Measurements from ENCODE around the gene TRAPPC10.
"Not testable (repeated sequence)": the region's sequence is repeated elsewhere in the genome, so short reads cannot be mapped to it uniquely, and the experiment has no call there.

TRAPPC10 gene

GRCh38 chr21:44089001-44089911 lies 77.1 kb downstream of the TRAPPC10 start:
- no peak for DNase-seq (ENCODE audit: low spot score)

GRCh38 chr21:44090325-44090724 lies 78.2 kb downstream of the TRAPPC10 start:
- no peak for DNase-seq (ENCODE audit: low spot score)

- no peak for DNase-seq (ENCODE audit: low spot score)
Measured at GRCh38 chr21:44092211-44092610, 80.1 kb downstream of the TRAPPC10 start.

- DNase-seq (ENCODE audit: low spot score) = no peak
Measured at GRCh38 chr21:44093761-44094160, 81.7 kb downstream of the TRAPPC10 start.

GRCh38 chr21:44094832-44095231 lies 82.7 kb downstream of the TRAPPC10 start:
- no peak for DNase-seq (ENCODE audit: low spot score)

GRCh38 chr21:44098507-44098906 lies 86.4 kb downstream of the TRAPPC10 start:
- not testable (repeated sequence) for DNase-seq (ENCODE audit: low spot score)

GRCh38 chr21:44098964-44099363 lies 86.9 kb downstream of the TRAPPC10 start:
- not testable (repeated sequence) for DNase-seq (ENCODE audit: low spot score)

GRCh38 chr21:44107026-44107501 lies 95.0 kb downstream of the TRAPPC10 start, which contains the start of gene PWP2:
Gene PWP2 (plus strand): TSS chr21:44107399. CDS start chr21:44107417, 18 bp downstream.
- not testable (repeated sequence) for DNase-seq (ENCODE audit: low spot score)

GRCh38 chr21:44107589-44107988 lies 95.5 kb downstream of the TRAPPC10 start:
- DNase-seq (ENCODE audit: low spot score) = not testable (repeated sequence)

- not testable (repeated sequence) for DNase-seq (ENCODE audit: low spot score)
Measured at GRCh38 chr21:44113702-44114371, 101.7 kb downstream of the TRAPPC10 start.

- not testable (repeated sequence) for DNase-seq (ENCODE audit: low spot score)
Measured at GRCh38 chr21:44122131-44122530, 110.0 kb downstream of the TRAPPC10 start.

GRCh38 chr21:44127827-44128226 lies 115.7 kb downstream of the TRAPPC10 start:
- not testable (repeated sequence) for DNase-seq (ENCODE audit: low spot score)

- not testable (repeated sequence) for DNase-seq (ENCODE audit: low spot score)
Measured at GRCh38 chr21:44133715-44134057, 121.6 kb downstream of the TRAPPC10 start.

- not testable (repeated sequence) for DNase-seq (ENCODE audit: low spot score)
Measured at GRCh38 chr21:44134732-44135131, 122.6 kb downstream of the TRAPPC10 start.

- not testable (repeated sequence) for DNase-seq (ENCODE audit: low spot score)
Measured at GRCh38 chr21:44138039-44138438, 125.9 kb downstream of the TRAPPC10 start.

GRCh38 chr21:44139787-44140551 lies 127.9 kb downstream of the TRAPPC10 start:
- not testable (repeated sequence) for DNase-seq (ENCODE audit: low spot score)

GRCh38 chr21:44140552-44140932 lies 128.4 kb downstream of the TRAPPC10 start:
- not testable (repeated sequence) for DNase-seq (ENCODE audit: low spot score)

- not testable (repeated sequence) for DNase-seq (ENCODE audit: low spot score)
Measured at GRCh38 chr21:44142470-44142869, 130.4 kb downstream of the TRAPPC10 start.

GRCh38 chr21:44143380-44143779 lies 131.3 kb downstream of the TRAPPC10 start:
- DNase-seq (ENCODE audit: low spot score) = not testable (repeated sequence)

GRCh38 chr21:44143996-44144395 lies 131.9 kb downstream of the TRAPPC10 start:
- DNase-seq (ENCODE audit: low spot score) = not testable (repeated sequence)

- DNase-seq (ENCODE audit: low spot score) = not testable (repeated sequence)
Measured at GRCh38 chr21:44144784-44145602, 132.9 kb downstream of the TRAPPC10 start.

Data from putamen (tissue), 1 donor.